HCT116 (cell line): Measurements from ENCODE around the gene RAB32. TPM values are rescaled to one million over a fixed set of nuclear protein-coding genes. Genes with fewer than 3 reads are reported as not detected.

Source experiments
- ATAC-seq: fragments of 200-7000 bp; cut with Tn5 transposase; 2 replicates; pipeline ENCODE4 v1.9.1; 2020; ENCODE audit warnings: mild to moderate bottlenecking, moderate library complexity
- BruUV-seq: library from RNA; stranded (reverse); fragments of 400-500 nt; replicated peaks from 2 replicates; lab custom pipeline; 2021; lab: Mats Ljungman, UMichigan
- CTCF ChIA-PET: fragments of 300-600 bp; sonication (Branson Sonifier 250); formaldehyde crosslinking; loops from one replicate; lab custom pipeline; 2021; ENCODE audit warnings: antibody characterized with exemption; lab: Charles Lee
- POLR2A ChIA-PET: fragments of 300-600, 350-600 bp; sonication (Branson Sonifier 250); formaldehyde crosslinking; loops from one replicate; lab custom pipeline; 2021; ENCODE audit warnings: antibody characterized with exemption; lab: Charles Lee
- RAD21 ChIA-PET, 2 experiments: fragments of 300-600 bp; sonication (Branson Sonifier 250); formaldehyde crosslinking; loops; one replicate each; lab custom pipeline; 2023; ENCODE audit warnings: low total read pairs in 2 of 2; ENCODE audit not compliant: uncharacterized antibody in 2 of 2, unreplicated experiment in 2 of 2, low non-redundant PET in 1 of 2; lab: Charles Lee
- DNase-seq: peaks from one replicate; pipeline ENCODE4 v3.0.0-alpha.2; 2010; ENCODE audit warnings: low read depth, low spot score
- H2AFZ ChIP-seq: fragments of 200-600 bp; shearing (Covaris generic), sonication (generic); 2 replicates; pipeline ENCODE4 v1.6.1; 2017; ENCODE audit warnings: low read depth, mixed run types, mixed read lengths, antibody characterized with exemption, low read length; ENCODE audit not compliant: poor library complexity, severe bottlenecking
- H3K27ac ChIP-seq: 2 replicates; pipeline ENCODE4 v1.5.1; 2012; ENCODE audit warnings: low read depth, low read length
- H3K27me3 ChIP-seq: fragments of 200-600 bp; sonication (generic); 2 replicates; pipeline ENCODE4 v1.6.1; 2016; ENCODE audit warnings: mixed run types, low read length, mixed read lengths; ENCODE audit not compliant: insufficient read depth
- H3K36me3 ChIP-seq, 2 experiments: fragments of 200-500 bp in 1 of 2; fragments of 200-600 bp in 1 of 2; sonication (Bioruptor generic) in 1 of 2; sonication (generic) in 1 of 2; 2 replicates each; pipeline versions ENCODE4 v1.5.1 to v1.6.1; 2014 to 2016; ENCODE audit warnings: low read length in 2 of 2, inconsistent platforms in 1 of 2, mixed read lengths in 1 of 2, mixed run types in 1 of 2; ENCODE audit not compliant: insufficient read depth in 2 of 2, control insufficient read depth in 1 of 2
- H3K4me1 ChIP-seq, 2 experiments: fragments of 200-600 bp in 1 of 2; sonication (generic) in 1 of 2; 2 replicates each; pipeline versions ENCODE4 v1.5.1 to v1.6.1; 2012 to 2017; ENCODE audit warnings: low read length in 2 of 2, inconsistent platforms in 1 of 2, mild to moderate bottlenecking in 1 of 2, mixed read lengths in 1 of 2, mixed run types in 1 of 2, moderate library complexity in 1 of 2; ENCODE audit not compliant: insufficient read depth in 2 of 2, control insufficient read depth in 1 of 2
- H3K4me2 ChIP-seq: fragments of 200-600 bp; sonication (generic); 2 replicates; pipeline ENCODE4 v1.6.1; 2017; ENCODE audit warnings: mixed run types, low read length, mixed read lengths
- H3K4me3 ChIP-seq, 2 experiments: fragments of 200-600 bp in 1 of 2; sonication (generic) in 1 of 2; replicated peaks in 1 of 2; 2 replicates each; pipeline ENCODE4 v1.5.1; 2011 to 2016; ENCODE audit warnings: low read length in 2 of 2, control low read depth in 1 of 2, low read depth in 1 of 2, mild to moderate bottlenecking in 1 of 2, mixed read lengths in 1 of 2, mixed run types in 1 of 2
- H3K79me2 ChIP-seq: fragments of 200-600 bp; sonication (generic); 2 replicates; pipeline ENCODE4 v1.6.1; 2017; ENCODE audit warnings: mild to moderate bottlenecking, mixed run types, low read length, moderate library complexity, mixed read lengths; ENCODE audit not compliant: insufficient read depth
- H3K9ac ChIP-seq: fragments of 200-600 bp; sonication (generic); 2 replicates; pipeline ENCODE4 v1.6.1; 2016; ENCODE audit warnings: low read length, mixed read lengths
- H3K9me2 ChIP-seq: fragments of 200-600 bp; sonication (generic), shearing (Covaris generic); 2 replicates; pipeline ENCODE4 v1.6.1; 2017; ENCODE audit warnings: mixed run types, mild to moderate bottlenecking, moderate library complexity; ENCODE audit not compliant: insufficient read depth
- H3K9me3 ChIP-seq, 2 experiments: fragments of 200-500 bp in 1 of 2; fragments of 200-600 bp in 1 of 2; sonication (Bioruptor generic) in 1 of 2; sonication (generic) in 1 of 2; 2 replicates each; pipeline ENCODE4 v1.6.1; 2014 to 2017; ENCODE audit warnings: low read length in 2 of 2, mixed read lengths in 2 of 2, inconsistent platforms in 1 of 2, low read depth in 1 of 2, mild to moderate bottlenecking in 1 of 2, mixed run types in 1 of 2, moderate library complexity in 1 of 2; ENCODE audit not compliant: control insufficient read depth in 1 of 2, insufficient read depth in 1 of 2
- H4K20me1 ChIP-seq: fragments of 200-600 bp; sonication (generic), shearing (Covaris generic); 2 replicates; pipeline ENCODE4 v1.6.1; 2017; ENCODE audit warnings: mixed run types, mild to moderate bottlenecking, moderate library complexity; ENCODE audit not compliant: insufficient read depth
- CEBPB ChIP-seq: IDR thresholded peaks from 2 replicates; pipeline ENCODE4 v1.6.1; 2012; ENCODE audit warnings: low read depth
- ELF1 ChIP-seq: IDR thresholded peaks from 2 replicates; pipeline ENCODE4 v1.6.1; 2012; ENCODE audit warnings: low read depth, borderline replicate concordance
- EZH2 ChIP-seq: fragments of 200-600 bp; sonication (generic); IDR thresholded peaks from 2 replicates; pipeline ENCODE4 v1.6.1; 2017; ENCODE audit warnings: antibody characterized with exemption, mixed run types
- JUND ChIP-seq: IDR thresholded peaks from 2 replicates; pipeline ENCODE4 v1.6.1; 2012
- SP1 ChIP-seq: IDR thresholded peaks from 2 replicates; pipeline ENCODE4 v1.6.1; 2012; ENCODE audit warnings: low read depth
- SRF ChIP-seq: IDR thresholded peaks from 2 replicates; pipeline ENCODE4 v1.6.1; 2012; ENCODE audit warnings: low read depth
- TCF7L2 ChIP-seq: IDR thresholded peaks from 2 replicates; pipeline ENCODE4 v1.7.0; 2011; ENCODE audit warnings: borderline replicate concordance, inconsistent platforms; ENCODE audit not compliant: insufficient read depth, insufficient read length; ENCODE audit errors: extremely low read depth
- YY1 ChIP-seq: IDR thresholded peaks from 2 replicates; pipeline ENCODE4 v1.6.1; 2011; ENCODE audit warnings: low read length, low read depth, moderate library complexity, mild to moderate bottlenecking; ENCODE audit not compliant: insufficient replicate concordance; ENCODE audit errors: extremely low read depth
- intact Hi-C: fragments of 100-400 bp; cut with micrococcal nuclease; formaldehyde crosslinking; loops from 2 replicates; pipeline ENCODE4 v1.10.0; 2022
- total RNA-seq: library from RNA; stranded (reverse); gene quantifications from one replicate; pipeline ENCODE4 v1.2.1, GENCODE V29; 2021; ENCODE audit not compliant: unreplicated experiment
- TF ChIP-seq, protein P1 (sequence below): IDR thresholded peaks from 2 replicates; pipeline ENCODE4 v1.6.1; 2011; ENCODE audit warnings: mild to moderate bottlenecking, low read length, moderate library complexity; ENCODE audit not compliant: insufficient replicate concordance; ENCODE audit errors: extremely low read depth
- TF ChIP-seq, protein P2 (sequence below): IDR thresholded peaks from 2 replicates; pipeline ENCODE4 v1.6.1; 2012

RAB32 gene
- total RNA-seq, 1 experiment from 2014 or later = not detected

DNA sequence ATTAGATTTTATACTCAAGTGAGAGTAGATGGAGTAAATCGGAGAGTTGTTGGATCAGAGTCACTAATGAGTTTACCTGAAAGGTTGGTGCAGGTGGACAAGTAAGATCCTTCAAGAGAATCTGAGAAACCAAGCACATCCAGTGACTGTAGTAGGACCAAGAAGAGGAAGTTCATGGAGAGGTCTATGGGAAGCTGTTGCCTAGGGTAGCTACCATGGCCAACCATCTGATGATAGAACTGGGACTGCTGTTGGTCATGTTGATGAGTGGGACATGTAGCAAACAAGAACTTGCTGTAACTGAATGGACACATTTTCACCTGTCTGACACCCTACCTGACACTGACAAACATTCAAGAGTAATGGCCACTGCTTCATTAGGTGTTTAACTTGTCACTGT, 43.8 kb downstream of the RAB32 start:
- Histone ChIP-seq H3K9me2 (no peaks in the 10 kb centered on the region), H3K79me2 (no peaks in the 10 kb centered on the region), H3K9me3 (no peaks in the 10 kb centered on the region), H3K4me2 (no peak overlapping the region), H3K36me3 (no peaks in the 10 kb centered on the region), H4K20me1 (no peaks in the 10 kb centered on the region), H3K9ac (no peak overlapping the region), H3K4me3 (no peak overlapping the region), H3K27me3 (no peaks in the 10 kb centered on the region), H3K27ac (no peak overlapping the region), H3K4me1 (no peaks in the 10 kb centered on the region), H2AFZ (no peak overlapping the region)
- ATAC-seq (no peak), DNase-seq (no peak)
- ChIA-PET RAD21 (no interaction called here), POLR2A (no interaction called here), CTCF (no interaction called here)
- BruUV-seq = no TSS peak
- intact Hi-C loops = no loop called here
- no peak for TF ChIP-seq CEBPB
- TF ChIP-seq JUND = no peak
- TF ChIP-seq SP1 = no peak
- TF ChIP-seq YY1 = no peak

DNA sequence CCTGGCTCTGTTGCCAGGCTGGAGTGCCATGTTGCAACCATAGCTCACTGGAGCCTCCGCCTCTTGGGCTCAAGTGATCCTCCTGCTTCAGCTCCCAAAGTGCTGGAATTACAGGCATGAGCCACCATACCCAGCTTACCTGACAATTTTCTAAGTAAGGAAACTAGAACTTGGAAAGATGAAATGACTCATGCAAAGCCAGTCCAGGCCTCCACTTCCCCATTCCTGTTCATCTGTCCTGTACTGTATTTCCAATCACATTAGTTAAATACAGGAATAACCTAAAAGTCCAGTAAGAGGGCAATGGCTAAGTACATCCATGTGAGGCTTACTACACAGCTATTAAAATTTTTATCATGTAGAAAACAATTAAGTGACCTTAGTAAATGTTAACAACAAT, 46.9 kb downstream of the RAB32 start:
- H3K4me2 ChIP-seq = no peak overlapping the region
- no peaks in the 10 kb centered on the region for H3K79me2 ChIP-seq
- H3K36me3 ChIP-seq = no peaks in the 10 kb centered on the region
- no peak overlapping the region for H2AFZ ChIP-seq
- ChIA-PET RAD21 (no interaction called here), CTCF (no interaction called here), POLR2A (no interaction called here)
- H3K27me3 ChIP-seq = no peaks in the 10 kb centered on the region
- no peaks in the 10 kb centered on the region for H3K9me2 ChIP-seq
- intact Hi-C loops = no loop called here
- no TSS peak for BruUV-seq
- no peak overlapping the region for H3K9ac ChIP-seq
- TF ChIP-seq TCF7L2 = no peak
- no peak for TF ChIP-seq SP1
- TF ChIP-seq CEBPB = no peak
- TF ChIP-seq ELF1 = no peak
- no peak for TF ChIP-seq EZH2
- TF ChIP-seq, protein P1, sequence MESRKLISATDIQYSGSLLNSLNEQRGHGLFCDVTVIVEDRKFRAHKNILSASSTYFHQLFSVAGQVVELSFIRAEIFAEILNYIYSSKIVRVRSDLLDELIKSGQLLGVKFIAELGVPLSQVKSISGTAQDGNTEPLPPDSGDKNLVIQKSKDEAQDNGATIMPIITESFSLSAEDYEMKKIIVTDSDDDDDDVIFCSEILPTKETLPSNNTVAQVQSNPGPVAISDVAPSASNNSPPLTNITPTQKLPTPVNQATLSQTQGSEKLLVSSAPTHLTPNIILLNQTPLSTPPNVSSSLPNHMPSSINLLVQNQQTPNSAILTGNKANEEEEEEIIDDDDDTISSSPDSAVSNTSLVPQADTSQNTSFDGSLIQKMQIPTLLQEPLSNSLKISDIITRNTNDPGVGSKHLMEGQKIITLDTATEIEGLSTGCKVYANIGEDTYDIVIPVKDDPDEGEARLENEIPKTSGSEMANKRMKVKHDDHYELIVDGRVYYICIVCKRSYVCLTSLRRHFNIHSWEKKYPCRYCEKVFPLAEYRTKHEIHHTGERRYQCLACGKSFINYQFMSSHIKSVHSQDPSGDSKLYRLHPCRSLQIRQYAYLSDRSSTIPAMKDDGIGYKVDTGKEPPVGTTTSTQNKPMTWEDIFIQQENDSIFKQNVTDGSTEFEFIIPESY = no peak
- TF ChIP-seq SRF = no peak
- TF ChIP-seq, protein P2, sequence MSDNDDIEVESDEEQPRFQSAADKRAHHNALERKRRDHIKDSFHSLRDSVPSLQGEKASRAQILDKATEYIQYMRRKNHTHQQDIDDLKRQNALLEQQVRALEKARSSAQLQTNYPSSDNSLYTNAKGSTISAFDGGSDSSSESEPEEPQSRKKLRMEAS = no peak
- no peak for TF ChIP-seq YY1
- H3K27ac ChIP-seq = no peak overlapping the region
- ATAC-seq (no peak), DNase-seq (no peak)
- no peaks in the 10 kb centered on the region for H3K9me3 ChIP-seq
- H4K20me1 ChIP-seq = no peaks in the 10 kb centered on the region
- no peak overlapping the region for H3K4me3 ChIP-seq
- H3K4me1 ChIP-seq = no peaks in the 10 kb centered on the region
